HG03432 (cell line): ENCODE results near the gene U2AF2.

Source experiments
- ATAC-seq: cut with Tn5 transposase; IDR thresholded peaks from one replicate; pipeline ENCODE4 v1.9.1; 2021; ENCODE audit warnings: mild to moderate bottlenecking, moderate library complexity; ENCODE audit not compliant: unreplicated experiment

U2AF2 gene

GRCh38 chr19:55621205-55621672 lies 33.6 kb upstream of the U2AF2 start:
- no peak for ATAC-seq

GRCh38 chr19:55621673-55622231 lies 33.1 kb upstream of the U2AF2 start:
- no peak for ATAC-seq

- no peak for ATAC-seq
Measured at GRCh38 chr19:55622242-55622969, 32.4 kb upstream of the U2AF2 start.

- no peak for ATAC-seq
Measured at GRCh38 chr19:55623130-55623529, 31.7 kb upstream of the U2AF2 start.

- no peak for ATAC-seq
Measured at GRCh38 chr19:55623561-55623960, 31.3 kb upstream of the U2AF2 start.

GRCh38 chr19:55624109-55625003 lies 30.5 kb upstream of the U2AF2 start, which contains the start of gene ZNF784:
ZNF784 (minus strand) TSS chr19:55624566; CDS start chr19:55624561, 5 bp downstream.
- peak; percentile 68 for ATAC-seq

DNA sequence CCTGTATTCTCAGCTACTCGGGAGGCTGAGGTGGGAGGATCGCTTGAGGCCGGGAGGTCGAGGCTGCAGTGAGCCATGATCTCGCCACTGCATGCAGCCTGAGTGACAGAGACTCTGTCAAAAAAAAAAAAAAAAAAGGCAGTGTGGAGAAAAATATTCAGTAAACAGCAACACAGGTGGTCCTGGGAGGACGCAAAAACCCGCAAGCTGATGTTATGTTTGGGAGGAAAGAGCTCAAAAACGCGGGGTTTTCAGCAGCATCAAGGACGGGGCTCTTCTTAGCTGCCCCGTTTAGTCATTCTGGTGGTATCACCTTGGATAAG lies 29.9 kb upstream of the U2AF2 start:
- ATAC-seq: no peak

DNA sequence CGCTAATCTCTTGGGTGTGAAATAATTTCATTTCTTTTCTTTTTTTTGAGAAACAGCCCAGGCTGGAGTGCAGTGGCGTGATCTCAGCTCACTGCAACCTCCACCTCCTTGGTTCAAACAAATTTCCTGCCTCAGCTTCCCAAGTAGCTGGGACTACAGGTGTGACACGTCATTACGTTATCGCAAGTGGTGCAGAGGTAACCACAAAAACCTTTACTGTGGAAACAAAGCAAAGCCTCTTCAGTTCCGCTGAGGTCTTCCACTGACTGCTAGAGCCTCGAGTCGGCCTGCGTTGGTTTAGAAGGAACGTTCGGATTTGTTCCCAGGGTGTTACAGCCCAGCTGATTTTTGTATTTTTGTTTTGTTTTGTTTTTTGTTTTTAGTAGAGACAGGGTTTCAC lies 28.5 kb upstream of the U2AF2 start:
- ATAC-seq: no peak

- ATAC-seq: no peak
Measured at GRCh38 chr19:55632463-55632834, 22.4 kb upstream of the U2AF2 start.

GRCh38 chr19:55633861-55634260 lies 21.0 kb upstream of the U2AF2 start:
- ATAC-seq: no peak

GRCh38 chr19:55635334-55635717 lies 19.5 kb upstream of the U2AF2 start:
- no peak for ATAC-seq

GRCh38 chr19:55635856-55636440 lies 18.9 kb upstream of the U2AF2 start:
- no peak for ATAC-seq

GRCh38 chr19:55636723-55637122 lies 18.1 kb upstream of the U2AF2 start:
- ATAC-seq: no peak

GRCh38 chr19:55637534-55637933 lies 17.3 kb upstream of the U2AF2 start:
- no peak for ATAC-seq

DNA sequence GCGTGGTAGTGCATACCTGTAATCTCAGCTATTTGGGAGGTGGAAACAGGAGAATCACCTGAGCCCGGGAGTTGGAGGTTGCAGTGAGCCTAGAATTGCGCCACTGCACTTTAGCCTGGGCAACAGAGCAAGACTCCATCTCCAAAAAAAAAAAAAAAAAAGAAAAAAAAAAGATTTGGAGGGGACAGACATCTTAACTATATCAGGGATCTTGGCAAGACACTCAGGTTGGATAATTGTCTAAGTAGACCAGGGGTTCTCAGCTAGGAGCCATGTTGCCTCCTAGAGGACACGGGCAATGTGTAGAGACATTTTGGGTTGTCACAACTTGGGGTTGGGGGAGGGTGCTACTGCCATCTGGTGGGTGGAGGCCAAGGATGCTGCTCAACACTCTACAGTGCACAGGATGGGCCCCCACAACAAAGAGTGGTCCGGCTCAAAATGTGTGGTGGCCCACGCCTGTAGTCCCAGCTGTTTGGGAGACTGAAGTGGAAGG lies 15.9 kb upstream of the U2AF2 start:
- ATAC-seq: no peak

GRCh38 chr19:55640043-55640576 lies 14.7 kb upstream of the U2AF2 start:
- no peak for ATAC-seq

DNA sequence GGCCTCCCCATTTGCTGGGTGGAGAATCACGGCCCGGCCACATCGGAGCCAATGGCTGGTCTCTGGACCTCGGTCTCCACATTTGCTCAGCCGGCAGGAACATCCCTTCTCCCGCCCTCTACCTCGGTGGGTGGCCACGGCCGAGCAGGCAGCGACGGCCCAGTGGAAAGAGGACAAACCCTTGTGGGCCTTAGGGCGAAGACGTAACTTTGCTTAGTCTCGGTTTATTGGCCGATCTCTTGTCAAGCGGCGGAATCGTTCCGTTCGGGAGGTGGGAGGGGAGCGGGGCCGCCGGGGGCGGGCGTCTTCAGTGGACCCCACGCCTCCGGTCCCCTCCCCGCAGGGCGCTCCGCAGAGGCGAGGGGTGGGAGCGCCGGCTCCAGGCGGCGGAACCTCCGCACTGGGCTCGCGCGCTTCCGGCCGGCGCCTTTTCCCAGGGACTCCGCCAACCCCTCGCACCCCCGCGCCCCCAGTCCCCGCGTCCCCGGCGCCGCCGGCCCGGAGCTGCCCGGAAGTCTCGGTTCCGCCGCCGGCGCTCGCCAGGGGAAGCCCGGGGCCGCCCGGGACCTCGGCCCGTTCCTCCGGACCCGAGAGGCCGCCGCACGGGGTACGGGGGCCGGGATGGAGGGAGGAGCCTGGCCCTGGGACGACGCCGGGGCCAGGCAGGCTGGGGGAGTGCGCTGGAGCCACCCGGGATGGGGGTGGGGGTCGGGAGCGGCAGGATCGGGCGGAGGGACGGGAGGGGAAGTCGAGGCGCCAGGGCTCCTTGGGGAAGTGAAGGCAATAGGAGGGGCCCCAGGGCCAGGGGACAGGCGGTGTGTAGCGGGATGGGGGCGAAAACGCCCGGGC lies 14.0 kb upstream of the U2AF2 start, which contains the start of gene ZNF580:
Gene ZNF580 (plus strand): TSS at position 426 of the 849 bp plus-strand sequence. CDS start 1,507 bp downstream, outside the sequence.
- ATAC-seq: peak; percentile 28

GRCh38 chr19:55641426-55642152 lies 13.2 kb upstream of the U2AF2 start:
- ATAC-seq: no peak
